ENCODE results near the gene INTS6.
"Not testable (repeated sequence)": the region's sequence is repeated elsewhere in the genome, so short reads cannot be mapped to it uniquely, and the experiment has no call there.

Gene INTS6

GRCh38 chr13:51419001-51419636, 33.7 kb downstream of the INTS6 start:
- in situ Hi-C loops (cut with MboI; ENCODE audit: low sequenced_read_pairs) = no loop called here

GRCh38 chr13:51417716-51418115, 35.1 kb downstream of the INTS6 start:
- in situ Hi-C loops (cut with MboI; ENCODE audit: low sequenced_read_pairs) = no loop called here

DNA sequence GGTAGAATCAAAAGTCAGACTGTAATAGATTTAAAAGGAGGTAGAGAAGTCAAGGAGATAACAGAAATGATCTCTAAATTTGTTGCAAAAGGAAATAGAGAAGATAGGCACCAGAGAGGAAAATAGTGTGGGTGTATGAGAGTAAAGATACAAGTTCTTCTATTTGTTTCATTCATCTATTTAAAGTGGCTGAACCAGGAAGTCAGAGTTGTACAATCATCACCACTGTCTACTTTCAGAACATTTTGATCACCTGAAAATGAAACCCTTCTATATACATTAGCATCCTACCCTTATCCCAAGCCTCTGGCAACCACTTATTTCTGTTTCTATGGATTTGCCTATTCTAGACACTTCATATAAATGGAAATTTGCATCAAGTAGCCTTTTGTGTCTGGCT, 36.7 kb downstream of the INTS6 start:
- in situ Hi-C loops (cut with MboI; ENCODE audit: low sequenced_read_pairs) = no loop called here

- in situ Hi-C loops (cut with MboI; ENCODE audit: low sequenced_read_pairs) = not testable (repeated sequence)
These were observed 37.5 kb downstream of the INTS6 start for GRCh38 chr13:51415339-51415738.

DNA sequence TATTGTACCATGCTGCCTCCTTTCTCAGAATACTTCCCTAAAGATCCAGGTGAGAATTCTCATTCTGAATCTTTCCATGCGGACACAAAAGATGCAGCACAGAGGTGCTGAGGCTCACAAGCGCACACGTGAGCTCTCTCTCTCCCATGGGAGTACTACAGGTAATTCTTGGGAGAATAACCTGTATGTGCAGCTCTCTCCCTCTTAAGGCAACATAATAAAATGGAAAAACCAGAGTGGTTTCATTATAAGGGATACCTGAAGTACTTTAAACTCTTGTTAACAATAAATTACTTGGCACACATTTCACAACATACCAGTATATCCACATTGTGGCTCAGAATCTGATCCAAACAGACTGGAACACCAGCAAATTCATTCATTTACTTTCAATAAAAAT, 40.4 kb downstream of the INTS6 start:
- in situ Hi-C loops (cut with MboI; ENCODE audit: low sequenced_read_pairs) = no loop called here

GRCh38 chr13:51405176-51405575, 47.7 kb downstream of the INTS6 start:
- in situ Hi-C loops (cut with MboI; ENCODE audit: low sequenced_read_pairs) = no loop called here

DNA sequence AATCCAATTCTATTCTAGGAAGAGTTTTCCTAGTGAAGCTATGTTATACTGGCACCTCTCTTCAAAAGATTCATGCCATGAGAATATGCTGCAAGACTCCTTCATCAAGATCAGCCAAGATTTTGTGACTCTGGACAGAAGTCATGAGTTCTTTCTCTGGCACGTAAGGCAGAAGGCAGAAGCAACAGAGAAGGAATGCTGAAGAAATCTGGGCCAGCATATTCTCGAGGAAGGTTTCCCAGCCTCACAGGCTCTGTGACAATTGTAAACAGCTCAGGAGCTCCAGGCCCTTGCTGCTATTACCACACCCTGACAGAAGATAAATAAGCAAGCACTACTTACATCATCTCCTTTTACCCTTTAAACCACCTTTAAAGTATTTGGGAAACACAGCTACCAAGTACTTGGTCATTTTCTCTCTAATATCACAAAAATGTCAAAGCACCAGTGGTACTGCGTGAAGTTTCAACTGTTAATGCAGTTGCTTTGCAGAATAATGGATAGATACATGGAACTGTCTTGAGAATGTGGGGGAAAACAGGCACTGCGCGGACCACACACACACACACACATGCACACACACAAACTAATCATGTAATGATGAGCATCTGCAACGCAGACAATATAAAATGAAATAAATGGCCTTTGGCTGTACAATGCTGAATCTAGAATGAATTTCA, 55.4 kb downstream of the INTS6 start:
- in situ Hi-C loops (cut with MboI; ENCODE audit: low sequenced_read_pairs) = no loop called here

GRCh38 chr13:51396352-51396751, 56.5 kb downstream of the INTS6 start:
- in situ Hi-C loops (cut with MboI; ENCODE audit: low sequenced_read_pairs) = no loop called here

DNA sequence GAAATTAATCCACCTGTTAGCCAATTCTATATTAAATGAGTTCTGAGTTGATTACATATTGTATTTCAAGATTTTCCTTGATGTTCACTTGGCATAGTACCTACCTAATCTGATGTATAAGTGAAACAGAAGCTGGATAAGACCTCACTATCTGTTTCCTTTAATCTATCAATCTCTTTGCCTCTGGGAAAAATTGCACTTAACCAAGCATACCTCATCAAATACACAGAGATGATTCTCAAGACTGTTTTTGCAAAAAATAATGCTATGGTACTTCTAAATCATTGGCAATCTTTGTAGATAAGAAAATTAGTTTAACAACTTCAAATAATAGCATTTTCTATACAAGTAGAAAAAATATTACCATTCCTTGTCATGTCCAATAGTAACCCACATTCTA, 58.1 kb downstream of the INTS6 start:
- in situ Hi-C loops (cut with MboI; ENCODE audit: low sequenced_read_pairs) = no loop called here

DNA sequence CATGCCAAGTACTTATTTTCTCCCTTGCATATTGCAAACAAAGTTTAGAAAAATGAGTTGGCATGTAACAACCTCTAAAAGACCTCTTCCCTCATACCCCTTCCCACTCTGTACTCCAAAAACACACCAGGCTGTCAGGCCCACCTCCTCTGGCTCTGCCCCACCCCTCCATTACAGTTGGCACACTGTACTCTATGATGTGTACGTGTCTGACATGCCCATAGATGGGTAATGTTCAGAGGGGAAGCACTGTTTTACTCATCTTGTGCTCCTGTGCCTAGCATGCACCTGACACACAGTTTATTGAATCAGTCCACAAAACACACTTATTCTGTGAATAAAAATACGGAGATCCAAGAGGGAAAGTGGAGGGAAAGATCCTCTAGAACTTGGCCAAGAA, 67.7 kb downstream of the INTS6 start:
- in situ Hi-C loops (cut with MboI; ENCODE audit: low sequenced_read_pairs) = no loop called here

GRCh38 chr13:51380269-51380668, 72.6 kb downstream of the INTS6 start:
- in situ Hi-C loops (cut with MboI; ENCODE audit: low sequenced_read_pairs) = no loop called here

DNA sequence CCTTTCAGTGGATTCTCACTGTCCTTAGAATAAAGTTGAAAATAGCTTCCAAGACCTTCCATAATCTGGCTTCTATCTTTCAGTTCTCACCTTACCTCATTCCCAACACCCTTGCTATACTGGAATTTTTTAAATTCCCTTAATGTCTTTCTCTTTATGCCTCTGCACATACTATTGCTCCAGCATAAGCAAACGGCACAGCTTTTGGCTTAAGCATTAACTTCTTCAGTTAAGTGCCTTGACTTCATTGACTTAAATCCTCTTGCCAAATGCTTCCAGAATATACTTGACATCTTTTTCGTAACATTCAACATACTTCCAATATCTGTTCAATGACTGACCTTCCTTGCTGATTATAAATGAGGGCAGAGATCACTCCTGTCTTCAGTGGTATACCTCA, 79.4 kb downstream of the INTS6 start:
- in situ Hi-C loops (cut with MboI; ENCODE audit: low sequenced_read_pairs) = no loop called here

DNA sequence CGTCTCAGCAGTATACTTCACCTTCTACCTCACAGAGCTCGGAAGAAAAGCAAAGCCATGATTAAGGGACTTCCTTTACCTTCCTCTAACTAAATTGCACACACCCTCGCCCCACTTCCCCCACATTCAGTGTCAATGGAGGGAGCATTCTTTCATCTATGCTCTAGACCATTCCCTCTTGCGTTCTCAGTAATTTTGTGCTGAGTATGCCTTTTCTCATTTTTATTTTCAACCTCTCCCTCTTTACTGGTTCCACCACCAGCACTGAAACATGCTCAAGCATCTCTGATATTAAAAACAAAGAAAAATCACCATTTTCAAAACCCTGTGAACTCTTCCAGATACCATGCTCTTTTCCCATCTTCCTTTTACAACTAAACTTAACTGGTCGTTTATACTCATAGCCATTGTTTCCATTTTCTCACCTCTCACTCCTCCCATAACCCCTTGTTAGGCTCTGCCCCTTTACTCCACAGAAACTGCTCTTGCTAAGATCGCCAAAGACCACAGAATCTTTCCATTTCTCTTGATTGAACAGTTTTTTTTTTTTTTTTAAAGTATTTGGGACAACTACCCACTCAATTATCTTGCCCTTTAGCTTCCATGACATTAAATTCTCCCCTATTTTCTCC, 81.0 kb downstream of the INTS6 start:
- in situ Hi-C loops (cut with MboI; ENCODE audit: low sequenced_read_pairs) = no loop called here

DNA sequence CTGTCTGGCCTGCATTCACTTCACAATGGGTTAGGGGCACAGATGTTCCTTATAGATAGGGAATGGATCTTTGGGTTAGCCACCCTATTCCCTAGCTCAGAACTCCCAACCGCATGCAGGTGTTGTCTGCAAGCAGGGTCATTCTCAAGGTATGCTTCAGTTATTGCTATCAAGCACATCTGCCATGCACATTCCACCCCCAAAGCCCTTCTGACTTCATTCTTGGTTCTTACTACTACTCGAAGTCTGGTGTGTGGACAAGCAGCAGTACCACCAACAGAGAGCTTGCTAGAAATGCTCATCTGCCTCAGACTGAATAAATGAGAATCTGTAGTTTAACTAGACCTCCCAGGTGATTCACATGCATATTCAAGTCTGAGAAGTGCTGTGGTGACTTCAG, 82.0 kb downstream of the INTS6 start:
- in situ Hi-C loops (cut with MboI; ENCODE audit: low sequenced_read_pairs) = no loop called here

DNA sequence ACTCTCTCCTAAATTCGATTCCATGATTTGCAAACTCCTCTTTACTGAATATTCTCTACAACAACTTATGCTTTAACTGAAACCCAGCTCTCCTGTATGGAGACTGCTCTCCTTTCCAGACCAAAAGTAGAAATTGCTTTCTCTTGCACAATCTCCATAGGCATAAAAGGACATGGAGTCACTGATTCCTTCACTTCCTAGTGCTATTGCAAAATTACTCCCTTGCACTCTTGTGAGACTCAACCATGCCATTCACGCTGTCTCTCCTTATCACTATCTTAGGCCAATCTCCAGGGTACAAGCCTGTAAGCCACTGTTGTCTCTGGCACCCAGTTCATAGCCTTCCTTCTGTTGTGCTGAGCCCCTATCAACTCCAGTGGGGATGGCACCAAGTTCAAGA, 82.7 kb downstream of the INTS6 start:
- in situ Hi-C loops (cut with MboI; ENCODE audit: low sequenced_read_pairs) = no loop called here

GRCh38 chr13:51364404-51365008, 88.3 kb downstream of the INTS6 start:
- in situ Hi-C loops (cut with MboI; ENCODE audit: low sequenced_read_pairs) = no loop called here

DNA sequence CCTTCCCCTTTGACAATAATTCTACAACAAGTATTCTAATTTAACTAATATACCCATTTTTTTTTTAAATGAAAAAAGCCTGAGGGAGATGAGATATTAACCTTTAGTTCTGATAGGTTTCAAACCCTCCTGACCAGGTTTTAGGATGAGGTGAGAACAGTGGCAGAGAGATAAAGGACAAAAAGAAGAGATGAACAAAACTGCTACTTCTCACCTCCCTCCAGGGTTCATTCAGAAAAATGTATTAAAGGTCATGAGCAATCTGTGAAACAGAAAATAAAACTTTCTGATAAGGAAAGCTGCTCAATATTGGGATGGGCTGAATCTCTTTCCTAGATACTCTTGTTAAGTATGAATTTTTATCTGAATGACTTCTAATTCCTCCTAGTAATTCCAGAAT, 89.2 kb downstream of the INTS6 start:
- in situ Hi-C loops (cut with MboI; ENCODE audit: low sequenced_read_pairs) = no loop called here

- in situ Hi-C loops (cut with MboI; ENCODE audit: low sequenced_read_pairs) = no loop called here
These were observed 91.7 kb downstream of the INTS6 start for GRCh38 chr13:51361106-51361505.

DNA sequence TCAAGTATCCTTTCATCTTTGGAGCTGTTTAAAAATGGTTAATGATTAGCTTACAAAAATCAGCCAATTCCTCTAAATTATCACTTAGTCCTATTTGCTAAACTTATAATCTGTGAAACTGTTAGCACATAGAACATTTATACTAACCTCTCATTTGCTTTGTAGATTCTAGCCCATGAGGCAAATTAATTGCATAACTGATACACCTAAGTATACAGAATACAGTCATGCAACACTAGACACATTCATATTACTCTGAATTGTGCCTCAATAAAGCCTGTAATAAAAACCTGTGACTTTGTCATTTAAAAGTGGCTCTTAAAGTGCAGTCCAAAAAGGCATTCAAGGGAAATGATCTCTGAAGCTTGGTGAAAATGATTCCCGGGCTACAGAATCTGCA, 92.3 kb downstream of the INTS6 start:
- in situ Hi-C loops (cut with MboI; ENCODE audit: low sequenced_read_pairs) = no loop called here

GRCh38 chr13:51359352-51359751, 93.5 kb downstream of the INTS6 start:
- in situ Hi-C loops (cut with MboI; ENCODE audit: low sequenced_read_pairs) = no loop called here

DNA sequence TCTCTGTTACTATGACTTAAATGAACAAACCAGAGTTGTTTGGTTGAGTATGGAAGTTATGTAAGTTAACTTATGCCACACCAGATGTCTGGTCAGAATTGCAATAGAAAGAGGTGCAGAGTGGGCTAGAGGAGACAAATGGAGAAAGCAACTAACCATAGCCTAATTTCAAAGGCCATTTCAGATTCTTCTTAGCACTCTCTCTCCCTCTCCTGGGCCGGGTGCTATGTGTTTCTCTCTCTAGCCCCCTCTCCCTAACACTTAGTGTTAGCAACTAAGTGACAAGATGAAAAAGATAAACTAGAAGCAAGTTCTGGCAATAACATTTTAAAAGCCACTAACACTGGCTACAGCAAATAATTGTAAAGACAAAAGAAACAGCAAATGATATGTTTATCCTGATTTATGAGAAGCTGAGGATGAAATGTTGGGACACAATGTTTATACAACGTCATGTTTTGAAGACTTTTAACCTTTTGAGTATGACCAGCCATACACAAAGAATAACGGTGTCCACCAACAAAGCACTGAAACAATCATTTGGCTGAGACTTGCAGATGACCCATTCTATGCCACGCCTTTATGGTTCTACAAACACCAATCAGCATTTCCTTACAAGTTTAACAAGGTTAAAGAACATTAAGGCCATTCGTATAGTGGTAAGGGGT, 94.8 kb downstream of the INTS6 start:
- in situ Hi-C loops (cut with MboI; ENCODE audit: low sequenced_read_pairs) = no loop called here

DNA sequence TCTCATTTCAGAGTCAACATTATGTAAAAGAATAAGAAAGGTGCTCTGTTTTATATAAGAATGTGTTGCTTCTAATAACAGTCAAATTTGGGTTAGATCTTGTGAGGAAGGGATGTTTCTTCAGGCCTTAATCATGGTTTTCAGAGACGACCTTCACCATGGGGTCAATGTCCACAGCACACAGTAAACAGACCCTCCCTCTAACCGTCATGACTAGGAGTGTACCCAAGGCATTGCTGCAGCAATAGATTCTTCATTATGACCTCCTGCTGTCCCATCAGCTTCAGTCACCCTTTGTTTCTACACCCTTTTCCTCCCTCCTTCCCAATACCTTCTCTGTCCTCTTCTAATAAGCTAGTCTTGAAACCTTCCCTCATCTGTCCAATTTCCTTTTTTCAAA, 97.6 kb downstream of the INTS6 start:
- in situ Hi-C loops (cut with MboI; ENCODE audit: low sequenced_read_pairs) = no loop called here

Measured in hTERT RPE-1 (cell line).